COLO668 (cell line): ENCODE measurements around the gene NHLH2.

Source experiments
- DNase-seq: peaks from one replicate; lab custom pipeline; 2025; ENCODE audit not compliant: unreplicated experiment; lab: John Stamatoyannopoulos, UW

The NHLH2 gene

DNA sequence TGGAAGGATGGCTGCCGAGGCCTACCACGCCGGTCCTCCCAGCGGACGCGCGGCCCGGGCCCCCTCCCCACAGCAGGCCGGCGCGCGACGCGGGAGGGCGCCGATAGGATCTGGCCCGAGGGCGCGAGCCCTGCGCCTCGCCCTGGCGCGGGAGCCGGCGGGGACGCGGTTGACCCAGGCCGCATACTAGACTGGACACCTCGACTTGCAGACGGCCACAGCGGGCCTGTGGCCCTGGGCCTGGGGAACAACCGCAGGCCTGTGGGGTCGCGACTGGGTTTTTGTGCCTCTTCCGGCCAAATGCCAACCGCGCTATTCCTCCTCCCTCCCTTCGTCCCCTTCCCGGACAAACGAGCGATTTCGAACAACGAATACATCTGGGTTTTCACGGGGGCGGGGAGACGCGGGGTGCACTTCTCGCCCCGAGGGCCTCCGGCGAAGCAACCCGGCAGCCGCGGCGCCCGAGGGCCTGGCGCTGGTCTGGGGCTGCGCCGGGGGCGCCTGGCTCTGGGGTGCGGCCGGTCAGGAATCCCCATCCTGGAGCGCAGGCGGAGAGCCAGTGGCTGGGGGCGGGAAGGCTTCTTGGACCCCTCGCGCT, 2.4 kb downstream of the NHLH2 start:
- peak; percentile 70 for DNase-seq

GRCh38 chr1:115837740-115838421, 3.0 kb downstream of the NHLH2 start:
- DNase-seq: peak; percentile 77

GRCh38 chr1:115837341-115837739, 3.6 kb downstream of the NHLH2 start:
- DNase-seq: no peak

DNA sequence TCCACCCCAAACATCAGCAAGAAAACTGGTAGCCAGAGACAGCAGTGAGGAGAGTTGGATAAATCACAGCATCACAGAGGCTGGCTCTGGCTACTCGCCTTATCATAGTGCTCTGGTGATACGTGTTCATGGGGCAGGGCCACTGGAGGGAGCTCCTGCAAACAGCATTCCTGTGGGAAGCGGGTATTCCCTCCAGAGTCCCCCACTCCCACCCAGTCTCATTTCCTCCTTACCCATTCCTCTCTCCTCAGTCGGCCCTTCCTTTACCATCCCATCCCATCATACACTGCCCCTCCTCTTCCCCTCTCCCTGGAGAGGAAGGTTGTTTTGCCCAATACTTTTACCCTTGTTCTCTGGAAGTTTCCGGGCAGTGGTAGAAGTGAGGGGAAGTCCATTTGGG, 7.1 kb downstream of the NHLH2 start:
- DNase-seq: no peak

DNA sequence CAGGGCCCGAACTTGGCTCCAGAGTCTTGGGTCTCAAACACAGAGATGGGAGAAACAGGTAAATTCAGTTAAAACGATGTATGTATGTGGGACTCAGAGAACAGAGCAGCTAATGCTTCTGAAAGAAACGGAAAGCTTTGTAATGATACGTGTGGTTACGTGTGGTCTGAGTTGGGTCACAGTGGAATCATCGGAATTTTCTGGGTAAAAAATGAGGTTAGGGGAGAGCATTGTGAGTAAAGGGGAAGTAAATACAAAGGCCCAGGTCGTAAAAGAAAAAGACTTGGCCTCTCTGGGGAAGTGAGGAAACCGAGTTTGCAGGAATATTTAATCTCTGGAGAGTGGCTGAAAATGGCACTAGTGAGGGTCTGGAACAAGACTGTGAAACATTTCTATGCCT, 8.3 kb downstream of the NHLH2 start:
- DNase-seq: no peak

GRCh38 chr1:115830963-115831362, 10.0 kb downstream of the NHLH2 start:
- no peak for DNase-seq

DNA sequence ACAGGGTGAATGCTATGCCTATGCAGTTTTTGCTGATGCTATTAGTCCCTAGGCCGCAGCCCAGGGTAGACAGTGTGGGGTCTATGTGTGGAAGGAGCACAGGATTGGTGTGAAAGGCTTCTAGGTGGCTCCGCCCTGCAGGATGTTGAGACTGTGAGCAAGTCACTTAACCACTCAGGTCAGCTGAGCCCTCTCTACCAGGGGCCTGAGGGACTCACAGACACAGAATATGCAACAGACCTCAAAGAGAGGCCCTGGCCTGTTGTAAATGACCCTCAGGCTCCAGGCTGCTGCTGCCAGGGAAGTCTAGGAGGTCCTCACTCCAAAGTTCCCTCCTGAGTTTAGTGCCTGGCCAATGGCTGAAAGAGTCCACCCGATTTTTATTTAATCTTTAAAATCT, 11.0 kb downstream of the NHLH2 start:
- no peak for DNase-seq

DNA sequence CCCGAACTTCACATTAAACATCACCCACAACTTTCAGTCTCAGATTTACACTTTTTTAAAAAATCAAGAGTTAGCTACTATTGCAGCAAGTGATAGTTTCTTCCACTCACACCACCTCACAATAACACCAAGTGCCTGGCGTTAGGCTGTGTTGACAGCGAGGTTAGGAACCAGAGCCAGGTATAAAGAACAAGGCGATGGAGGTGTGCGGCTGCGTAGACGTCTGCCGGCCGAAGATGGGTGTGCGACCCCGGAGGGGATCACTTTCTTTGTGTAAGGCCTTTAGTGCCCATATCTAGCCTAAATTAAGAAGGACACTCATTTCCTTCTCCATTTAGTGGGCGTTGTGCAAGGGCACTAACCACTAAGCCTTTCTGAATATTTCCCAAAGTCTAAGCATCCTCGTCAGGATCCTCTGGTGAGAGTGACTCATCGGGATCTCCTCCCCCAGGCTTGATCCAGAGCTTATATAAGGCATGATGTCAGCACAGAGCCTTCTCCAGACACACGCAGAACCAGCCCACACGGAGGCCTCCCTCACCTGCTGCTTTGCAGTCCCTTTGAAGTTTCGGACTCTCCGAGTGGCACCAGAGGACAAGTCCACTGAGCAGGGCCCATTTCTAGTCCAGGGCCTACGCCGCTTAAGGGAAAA, 11.8 kb downstream of the NHLH2 start:
- DNase-seq: peak; percentile 27

GRCh38 chr1:115828101-115829022, 12.6 kb downstream of the NHLH2 start:
- DNase-seq: peak; percentile 67

DNA sequence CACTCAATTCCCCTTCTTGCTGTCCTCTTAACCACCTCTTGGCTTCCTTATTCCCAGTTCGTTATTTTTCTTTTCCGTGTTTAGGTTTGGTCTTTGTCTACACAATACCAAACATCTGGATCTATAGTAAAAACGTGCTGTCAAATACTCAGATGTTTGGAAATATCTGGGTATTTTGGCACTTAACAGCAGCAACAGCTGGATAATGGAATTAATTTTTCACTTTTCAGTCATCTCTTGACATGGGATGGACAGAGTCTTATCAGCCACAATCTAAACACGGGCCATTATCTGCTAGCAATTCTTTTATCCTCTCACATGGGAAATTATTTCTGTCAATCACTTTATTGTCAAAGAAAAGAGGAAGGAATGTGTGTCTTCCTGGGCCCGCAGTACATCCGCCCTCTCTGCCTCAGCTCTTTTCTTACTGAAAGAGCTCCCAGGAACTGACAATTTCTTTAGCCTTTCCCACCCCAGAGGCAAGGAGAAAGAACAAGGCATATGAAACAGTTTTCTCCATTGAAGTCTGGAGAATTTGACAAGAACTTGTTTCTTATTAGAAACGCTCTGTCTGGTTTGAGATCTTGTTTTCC, 13.4 kb downstream of the NHLH2 start:
- no peak for DNase-seq

DNA sequence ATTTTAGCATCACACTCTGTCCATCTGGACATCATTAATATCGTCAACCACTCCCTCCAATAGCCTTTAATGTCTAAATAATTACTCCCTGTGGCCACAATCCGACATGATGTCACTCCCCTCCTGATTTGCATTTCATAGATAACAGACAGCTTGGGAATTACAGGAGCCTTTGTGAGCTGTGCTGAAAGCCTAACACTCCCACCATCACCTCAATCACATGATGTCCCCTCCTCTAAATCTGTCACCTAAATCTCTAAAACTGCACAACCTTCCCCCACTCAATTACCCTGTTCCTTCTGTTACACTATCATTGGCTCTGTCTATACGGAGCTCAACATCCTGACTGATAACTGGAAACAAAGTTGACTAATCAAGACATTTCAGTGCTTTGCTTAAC, 14.3 kb downstream of the NHLH2 start:
- no peak for DNase-seq

DNA sequence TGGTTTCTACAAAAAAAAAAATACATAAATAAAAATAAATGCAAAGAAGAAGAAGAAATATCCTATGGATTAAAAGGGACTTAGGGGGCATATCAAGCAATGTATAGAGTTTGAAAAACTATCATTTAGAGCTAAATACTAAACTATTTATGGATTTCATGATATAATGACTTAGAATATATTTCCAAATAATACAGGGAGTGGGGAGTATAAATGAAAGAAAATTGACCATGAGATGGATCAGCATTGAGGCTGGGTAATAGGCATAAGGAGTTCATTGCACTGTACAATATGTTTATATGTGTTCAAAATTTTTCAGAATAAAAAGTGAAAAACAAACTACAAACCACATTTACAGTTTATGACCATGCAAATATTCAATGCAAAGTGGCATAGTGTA, 18.8 kb downstream of the NHLH2 start:
- no peak for DNase-seq

GRCh38 chr1:115815694-115816093, 25.2 kb downstream of the NHLH2 start:
- DNase-seq: no peak

DNA sequence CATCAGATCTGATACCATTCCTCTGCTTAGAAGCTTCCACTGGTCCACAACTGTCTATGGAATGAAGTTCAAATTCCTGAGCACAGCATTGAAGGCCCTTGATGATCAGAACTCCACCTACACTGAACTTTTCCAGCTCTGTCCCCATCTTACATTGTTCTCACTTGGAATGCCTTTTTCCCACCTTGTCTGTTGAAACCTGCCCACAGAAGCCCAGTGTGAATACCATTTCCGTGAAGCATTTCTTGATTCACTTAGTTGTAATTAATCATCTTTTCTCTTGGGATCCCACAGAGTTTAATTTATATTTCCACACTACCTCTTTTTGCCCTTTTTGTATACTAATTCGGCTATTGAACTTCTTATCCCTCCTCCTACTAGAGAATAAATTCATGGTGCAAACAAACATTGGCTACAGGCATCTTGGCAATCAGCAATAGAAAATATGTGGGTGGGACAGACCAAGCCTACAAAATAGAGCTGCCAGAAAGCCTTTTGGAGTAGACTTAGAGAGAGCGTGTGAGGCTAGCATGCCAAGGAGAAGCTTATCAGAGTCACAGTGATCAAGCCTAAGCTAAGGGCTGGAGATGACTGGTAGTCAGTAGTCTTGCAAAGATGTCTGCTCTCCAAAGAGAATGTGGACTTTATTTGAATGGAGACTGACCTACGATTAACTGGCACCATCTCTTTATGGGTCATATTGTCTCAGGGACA, 26.1 kb downstream of the NHLH2 start:
- no peak for DNase-seq

DNA sequence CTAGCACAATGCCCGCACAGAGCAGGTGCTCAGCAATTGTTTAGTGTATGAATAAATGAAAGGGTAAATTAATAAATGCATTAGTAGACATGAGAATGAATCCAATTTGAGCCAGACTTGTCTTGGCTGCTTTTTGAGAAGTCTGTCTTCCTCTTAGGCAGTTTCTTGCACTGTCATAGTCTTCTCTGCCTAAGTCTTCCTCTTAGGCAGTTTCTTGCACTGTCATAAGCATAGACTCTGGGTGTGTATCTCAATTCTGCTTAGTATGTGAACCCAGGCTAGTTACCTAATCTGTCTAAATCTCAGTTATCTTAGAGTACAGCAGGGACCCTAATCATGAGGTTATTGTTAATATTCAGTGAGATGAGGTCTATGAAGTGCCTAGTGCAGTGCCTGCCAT, 27.2 kb downstream of the NHLH2 start:
- no peak for DNase-seq

- DNase-seq: no peak
Measured at GRCh38 chr1:115811140-115811828, 29.6 kb downstream of the NHLH2 start.

DNA sequence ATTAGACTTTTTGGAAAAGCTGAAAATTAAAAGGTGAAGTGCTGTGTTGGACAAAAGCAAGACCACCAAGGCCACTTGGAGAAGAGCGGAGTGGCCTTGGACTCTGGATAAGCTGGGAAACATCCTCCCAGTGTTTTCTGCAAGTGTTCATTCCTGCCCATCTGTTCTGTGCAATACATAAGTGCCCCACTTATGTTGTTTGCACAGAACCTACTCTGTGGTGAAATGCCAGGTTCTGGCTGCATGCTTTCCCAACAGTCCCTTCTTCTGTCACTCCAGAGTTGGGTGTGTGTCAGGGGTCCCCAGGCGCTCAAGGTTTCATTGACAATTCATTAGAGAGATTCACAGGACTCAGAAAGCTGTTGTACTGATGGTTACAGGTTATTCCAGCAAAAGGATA, 30.3 kb downstream of the NHLH2 start:
- DNase-seq: peak; percentile 60

DNA sequence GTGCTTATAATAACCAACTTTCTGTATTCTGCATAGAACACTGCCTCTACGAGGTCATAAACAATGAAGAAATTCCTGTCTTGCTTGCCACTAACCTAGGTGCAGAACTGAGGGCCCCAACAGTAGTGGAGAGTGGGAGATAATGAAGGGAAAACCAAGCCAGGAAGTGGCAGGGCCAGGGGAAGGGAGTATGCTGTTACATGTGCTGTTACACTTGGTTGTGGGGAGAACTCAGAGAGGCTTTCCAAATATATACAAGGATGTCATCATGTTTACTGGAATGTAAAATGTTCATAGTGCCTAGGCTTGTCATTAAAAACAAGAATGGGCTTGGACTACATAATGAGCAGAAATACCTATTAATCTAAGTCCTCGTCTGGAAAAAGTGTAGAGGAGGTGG, 31.1 kb downstream of the NHLH2 start:
- DNase-seq: no peak

DNA sequence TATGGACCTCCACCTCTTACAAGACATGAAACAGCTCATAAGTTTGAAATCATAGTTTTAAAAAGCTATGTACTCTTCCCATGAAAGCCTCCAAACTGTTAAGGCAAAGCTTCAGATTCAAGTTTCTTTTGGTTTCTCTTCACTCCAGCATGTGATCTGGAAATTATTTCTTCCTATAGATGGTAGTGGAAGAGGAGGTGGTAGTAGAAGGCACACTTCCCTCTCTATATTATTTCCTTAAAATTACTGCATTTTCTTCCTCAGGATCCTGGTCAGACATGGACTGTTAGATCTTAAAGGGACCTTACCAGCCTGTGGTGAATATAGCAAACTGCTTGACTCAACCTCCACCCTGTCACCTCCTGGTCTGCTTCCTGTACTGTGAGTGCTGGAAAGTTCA, 31.9 kb downstream of the NHLH2 start:
- no peak for DNase-seq

GRCh38 chr1:115807723-115808122, 33.2 kb downstream of the NHLH2 start:
- DNase-seq: peak; percentile 70
